A172 (cell line): ENCODE measurements around the gene TUBB. TPM values are rescaled to one million over a fixed set of nuclear protein-coding genes. Genes with fewer than 3 reads are reported as not detected.

ENCODE experiments used
- DNase-seq: peaks from one replicate; pipeline ENCODE4 v3.0.0-alpha.2; 2015; ENCODE audit warnings: low spot score
- total RNA-seq: library from RNA; depleted of rRNA; stranded (reverse); fragments of >200 nt; shearing (Covaris generic); gene quantifications from 2 replicates; pipeline ENCODE4 v1.2.3, GENCODE V29; 2014; rRNA removed

TUBB gene
- total RNA-seq = 1,118 and 1,364 TPM in 2 replicates

DNA sequence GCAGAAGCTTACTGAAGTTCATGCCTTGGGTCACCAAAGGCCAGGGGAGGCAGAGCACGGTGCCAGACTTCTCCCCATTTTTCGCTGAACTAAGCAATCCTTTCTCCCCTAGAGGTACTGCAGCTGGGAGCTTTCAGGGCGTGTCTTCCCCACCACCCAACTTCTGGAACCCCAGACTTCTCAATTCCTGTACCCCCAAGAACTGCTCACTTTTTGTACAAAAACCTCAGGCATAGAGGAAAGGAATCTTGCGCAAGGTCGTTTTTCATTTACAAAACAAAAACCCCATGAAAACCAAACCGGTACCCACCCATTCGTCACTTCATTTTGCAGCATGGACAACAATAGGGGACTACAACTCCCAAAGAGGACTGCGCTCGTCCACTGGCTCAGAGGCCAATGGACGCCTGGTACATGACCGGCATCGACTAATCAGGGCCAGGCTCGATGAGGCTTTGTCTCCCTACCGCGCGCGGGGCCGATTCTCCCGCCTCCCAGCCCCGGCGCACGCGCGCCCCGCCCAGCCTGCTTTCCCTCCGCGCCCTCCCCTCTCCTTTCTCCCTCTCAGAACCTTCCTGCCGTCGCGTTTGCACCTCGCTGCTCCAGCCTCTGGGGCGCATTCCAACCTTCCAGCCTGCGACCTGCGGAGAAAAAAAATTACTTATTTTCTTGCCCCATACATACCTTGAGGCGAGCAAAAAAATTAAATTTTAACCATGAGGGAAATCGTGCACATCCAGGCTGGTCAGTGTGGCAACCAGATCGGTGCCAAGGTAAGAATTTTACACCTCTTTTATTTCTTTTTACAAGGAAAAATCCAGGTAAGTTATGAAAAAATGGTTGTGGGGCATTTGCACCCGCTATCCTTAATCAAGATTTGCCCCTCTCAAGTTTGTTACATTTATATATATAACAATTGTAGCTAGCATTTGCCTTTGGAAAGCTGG, at the start of gene TUBB:
Gene TUBB (plus strand): TSS at position 562 of the 947 bp plus-strand sequence. CDS start 155 bp downstream, at position 717.
- DNase-seq = peak; percentile 97

DNA sequence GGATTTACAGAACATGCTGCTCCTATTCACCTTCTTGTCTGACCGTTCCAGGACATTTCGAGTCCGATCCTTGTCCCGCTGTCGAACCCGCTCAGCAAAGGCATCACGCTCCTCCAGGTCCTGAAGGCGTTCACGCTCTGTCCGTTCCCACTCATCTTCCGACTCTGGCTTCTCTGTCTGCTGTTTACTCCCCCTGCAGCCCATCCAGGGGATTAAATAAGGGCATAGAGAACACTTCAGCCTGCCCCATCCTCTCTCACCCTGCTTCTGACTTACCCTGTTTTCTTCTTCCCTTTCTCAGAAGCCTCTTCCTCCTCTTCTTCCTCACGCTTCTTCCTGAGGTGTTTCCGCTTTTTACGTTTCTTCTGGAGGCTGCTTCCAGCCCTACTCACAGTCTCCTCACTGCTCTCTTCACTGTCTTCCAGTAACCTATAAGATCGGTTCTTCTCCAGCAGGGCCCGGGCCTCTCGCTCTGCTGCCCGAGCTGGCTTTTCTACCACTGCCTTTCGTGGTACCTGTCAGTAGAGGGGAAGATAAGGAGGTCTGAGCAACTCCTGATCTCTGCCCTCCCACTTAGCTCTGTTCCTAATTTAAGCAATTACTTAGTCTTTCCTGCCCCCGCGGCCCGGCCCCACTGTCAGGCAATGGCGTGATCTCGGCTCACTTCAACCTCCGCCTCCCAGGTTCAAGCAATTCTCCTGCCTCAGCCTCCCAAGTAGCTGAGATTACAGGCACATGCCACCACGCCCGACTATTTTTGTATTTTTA, 49.2 kb upstream of the TUBB start:
- no peak for DNase-seq

DNA sequence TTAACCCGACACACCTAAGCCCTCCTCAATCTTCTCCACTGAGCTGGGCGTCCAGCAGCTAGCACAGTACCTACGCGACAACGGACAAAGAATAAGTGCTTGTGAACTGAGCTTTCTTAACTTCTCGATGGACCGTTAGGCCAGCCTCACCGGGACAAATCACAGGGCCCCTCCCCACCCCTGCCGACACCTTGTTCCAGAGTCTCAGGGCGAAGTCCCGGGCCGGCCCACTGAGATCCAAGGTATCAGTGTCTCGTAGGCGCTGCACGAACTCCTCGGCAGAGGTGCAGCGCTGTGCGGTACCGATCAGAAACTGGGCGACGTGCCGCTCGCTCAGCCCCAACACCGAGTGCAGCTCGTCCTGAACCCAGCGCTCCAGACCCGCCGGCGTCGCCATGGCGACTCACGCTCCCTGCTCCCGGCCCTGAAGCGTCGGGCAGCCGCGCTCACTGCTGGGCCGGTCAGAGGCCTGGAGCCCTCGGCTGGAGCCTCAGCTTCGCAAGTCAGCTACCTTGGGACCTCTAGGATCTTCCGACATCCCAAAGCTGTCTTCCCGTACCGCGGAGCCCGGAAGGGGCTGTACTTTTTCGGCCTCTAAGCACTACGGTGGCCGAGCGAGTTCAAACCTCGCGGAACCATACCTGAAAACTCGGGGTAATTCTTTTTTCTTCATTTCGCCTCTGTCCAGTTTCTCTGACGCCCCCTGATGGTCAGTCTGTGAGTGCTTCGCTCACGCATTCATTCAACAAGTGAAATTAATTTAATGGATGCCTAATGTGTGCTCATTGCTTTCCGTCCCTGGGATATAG, 47.5 kb upstream of the TUBB start, which contains the start of gene DHX16:
Gene DHX16 (minus strand): TSS at position 562 of the 809 bp plus-strand sequence. CDS start 165 bp downstream, at position 397.
- DNase-seq = peak; percentile 93

DNA sequence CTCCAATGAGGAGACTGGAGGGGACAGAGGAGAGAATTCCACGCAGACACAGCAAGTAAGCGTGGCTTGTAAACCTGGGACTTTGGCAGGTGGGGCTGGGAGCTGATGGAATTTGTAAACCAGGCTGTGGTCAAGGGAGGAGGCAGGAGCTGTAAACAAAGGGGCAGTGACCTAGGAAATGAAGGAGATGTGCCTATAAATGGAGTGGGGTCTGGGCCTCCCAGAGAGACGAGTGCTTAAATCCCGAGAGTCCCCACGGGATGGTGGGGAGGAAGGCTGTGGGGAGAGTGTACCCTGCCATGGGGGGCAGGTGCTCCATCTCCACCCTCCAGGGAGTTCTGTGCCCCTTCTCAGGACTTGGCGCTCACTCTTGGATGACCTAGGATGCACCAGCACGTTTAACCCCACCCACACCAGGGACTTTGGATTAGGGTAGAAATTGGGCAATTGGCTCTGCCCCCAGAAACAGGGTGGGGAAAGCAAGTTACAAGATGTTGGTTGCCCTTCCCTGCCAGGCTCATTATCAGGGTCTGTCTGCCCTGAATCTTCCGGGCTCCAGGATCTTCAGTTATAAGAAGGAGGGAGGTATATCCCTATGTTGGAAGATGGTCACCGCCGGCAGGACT, 43.4 kb upstream of the TUBB start:
- DNase-seq = no peak

DNA sequence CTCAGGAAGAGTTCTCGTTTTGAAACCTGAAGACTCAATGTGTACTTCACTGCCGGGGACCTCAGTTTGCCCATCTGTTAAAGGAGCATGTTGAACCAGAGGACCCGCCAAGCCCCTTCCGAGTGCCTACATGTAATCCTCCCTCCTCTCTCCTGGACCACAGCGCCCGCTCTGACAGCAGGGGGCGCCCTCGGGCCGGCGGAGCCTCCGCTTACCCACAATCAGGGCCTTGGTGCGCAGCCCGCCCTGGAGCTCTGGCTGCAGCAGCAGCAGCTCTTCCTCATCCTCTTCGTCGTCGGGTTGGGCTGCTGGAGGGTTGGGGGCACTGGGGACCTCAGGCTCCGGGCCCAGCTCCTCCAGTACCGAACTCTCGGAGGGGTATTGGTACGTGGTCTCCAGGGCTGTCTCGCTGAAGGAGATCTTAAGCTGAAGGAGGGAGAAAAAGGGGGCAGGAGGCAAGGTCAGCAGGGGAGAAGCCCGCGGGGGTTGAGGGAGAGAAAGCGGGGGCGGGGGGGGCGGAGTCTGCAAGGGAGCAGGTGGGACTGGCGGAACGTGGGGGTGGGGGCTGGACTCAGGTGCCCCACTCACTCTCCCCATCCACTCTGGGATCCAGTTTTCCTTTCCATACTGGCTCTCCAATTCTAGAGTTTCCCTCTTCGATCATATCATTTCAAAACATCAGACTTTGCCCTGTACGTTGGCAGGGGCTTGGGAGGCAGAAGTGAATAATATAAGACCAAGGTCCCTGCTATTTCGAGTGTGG, 41.0 kb upstream of the TUBB start:
- peak; percentile 35 for DNase-seq

DNA sequence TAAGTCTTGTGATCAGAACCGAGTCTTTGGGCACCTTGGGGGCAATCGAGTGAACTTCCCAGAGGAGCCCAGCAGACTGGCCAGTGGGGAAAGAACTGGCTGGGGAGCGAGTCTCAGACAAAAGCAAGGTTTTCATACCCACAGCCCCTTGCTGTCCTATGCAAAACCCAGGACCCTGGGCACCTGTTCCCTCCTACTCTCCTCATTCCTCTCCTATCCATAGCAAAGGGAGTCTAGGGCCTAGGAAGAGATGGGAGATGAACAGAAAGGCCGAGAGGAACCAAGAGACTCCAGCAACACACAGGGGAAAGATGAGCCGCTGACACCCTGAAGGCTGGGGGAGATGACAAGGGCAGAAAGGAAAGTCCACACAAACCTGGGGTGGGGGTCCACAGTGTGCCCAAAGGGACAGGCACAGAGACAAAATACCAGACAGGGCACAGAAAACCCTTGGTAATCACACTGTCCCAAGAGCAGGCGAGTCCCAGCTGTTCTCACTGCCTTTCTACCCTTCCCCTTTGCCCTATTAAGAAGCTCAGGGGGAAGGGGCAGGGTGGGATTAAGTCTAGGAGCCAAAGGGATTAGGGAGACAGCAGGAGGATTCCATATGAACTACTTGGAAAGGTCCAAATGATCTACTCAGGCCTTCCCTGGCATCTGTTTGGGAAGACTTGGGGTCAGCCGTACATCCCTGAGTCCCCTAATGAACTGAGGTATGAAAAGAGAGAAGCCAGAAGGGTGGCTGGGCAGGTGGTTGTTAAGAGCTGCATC, 40.2 kb upstream of the TUBB start:
- DNase-seq = no peak

DNA sequence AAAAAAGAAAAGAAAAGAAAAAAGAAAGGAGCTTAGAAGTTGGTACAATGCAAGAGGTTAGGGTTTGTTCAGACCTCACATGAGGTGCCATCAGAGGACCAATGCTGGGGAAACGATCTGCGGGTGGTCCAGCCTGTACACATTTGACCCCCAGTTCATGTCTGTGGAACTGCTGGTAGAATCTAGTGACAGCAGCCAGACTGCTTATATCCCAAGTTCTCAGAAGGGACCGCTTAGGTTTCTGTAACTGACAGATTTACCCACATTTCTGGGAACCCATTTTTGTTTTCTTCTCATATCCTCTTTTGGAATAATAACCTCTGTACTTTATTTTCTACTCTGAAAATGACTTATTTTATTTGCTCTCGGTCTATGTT, 38.4 kb upstream of the TUBB start:
- no peak for DNase-seq

DNA sequence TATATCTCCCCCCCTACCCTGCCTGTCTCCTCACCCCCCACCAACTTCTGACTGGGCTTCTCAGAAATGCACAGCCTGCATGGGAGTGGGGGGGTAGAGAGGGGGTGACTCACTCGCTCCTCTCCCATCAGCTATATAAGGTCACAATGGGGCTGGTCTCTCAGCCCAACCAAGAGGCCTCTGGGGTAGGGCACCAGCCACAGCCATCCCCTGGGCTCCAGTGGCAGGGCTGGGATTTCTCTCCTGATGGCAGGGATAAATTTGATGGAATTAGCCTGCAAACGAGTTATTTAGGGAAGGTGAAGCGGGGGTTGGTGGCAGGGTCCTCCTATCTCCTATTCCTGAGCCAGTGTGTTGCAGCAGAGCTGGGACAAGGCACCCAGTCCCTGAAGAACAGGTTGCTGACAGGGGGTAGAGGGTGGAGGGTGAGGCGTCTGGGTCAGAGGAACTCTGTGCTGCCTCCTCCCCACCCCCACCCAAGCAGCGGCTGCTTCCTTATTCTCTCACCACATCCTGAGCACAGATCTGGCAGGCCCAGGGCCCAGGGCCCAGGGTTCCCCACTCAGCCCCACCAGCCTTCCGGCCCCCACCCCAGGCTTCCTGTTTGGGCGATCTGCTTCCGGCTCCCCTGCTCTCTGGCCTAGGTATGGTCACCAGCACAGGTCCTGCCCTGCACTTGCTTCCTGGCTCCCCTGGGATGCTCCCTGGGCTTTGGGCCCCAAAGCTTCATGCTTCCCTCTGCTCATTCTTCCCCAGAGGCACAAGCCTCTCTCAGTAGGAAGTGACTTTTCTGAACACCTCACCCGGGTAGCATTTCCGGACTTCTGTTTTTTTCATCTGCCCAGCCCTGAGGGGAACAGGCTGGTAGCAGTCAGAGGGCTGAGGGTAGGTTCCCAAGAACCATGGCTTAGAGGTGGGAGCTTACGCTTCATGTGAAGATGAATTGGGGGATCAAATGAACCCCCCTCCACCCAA, 37.7 kb upstream of the TUBB start:
- peak; percentile 71 for DNase-seq

DNA sequence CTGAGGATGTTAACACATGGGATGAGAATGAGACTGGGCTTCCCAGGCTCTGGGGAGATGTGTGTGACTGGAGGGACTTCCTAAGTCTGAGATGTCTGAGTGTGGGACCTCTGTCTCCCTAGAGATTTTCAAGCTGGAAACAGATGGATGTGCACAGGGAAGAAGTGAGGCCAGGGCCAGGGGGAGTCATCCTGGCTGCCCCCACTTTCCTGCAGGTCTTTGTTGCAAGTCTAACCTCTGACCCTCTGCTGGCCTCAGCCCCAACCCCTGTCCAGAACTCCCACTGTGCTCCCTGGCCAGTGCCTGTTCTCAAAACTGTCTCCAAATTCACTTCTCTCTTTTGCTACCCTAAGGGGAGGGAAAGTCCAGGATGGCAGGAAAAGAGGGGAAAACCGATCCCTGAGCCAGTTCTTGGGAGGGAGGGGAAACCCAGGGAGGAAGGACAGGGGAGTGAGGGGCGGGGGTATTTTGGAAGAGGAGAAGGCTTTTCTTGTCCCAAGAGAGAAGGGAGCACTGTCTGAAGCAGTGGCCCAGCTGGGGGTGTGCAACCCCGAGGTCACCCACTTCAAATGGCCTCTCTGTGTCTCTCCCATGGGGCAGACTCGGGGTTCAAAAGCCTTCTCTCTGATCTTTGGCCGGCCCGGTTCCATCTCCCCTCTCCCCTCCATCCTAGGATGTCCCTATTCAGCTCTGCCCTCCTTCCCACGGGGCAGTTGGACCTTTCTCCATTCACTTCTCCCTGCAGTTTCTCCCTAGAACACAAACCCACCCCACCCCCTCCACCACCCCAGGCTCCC, 36.8 kb upstream of the TUBB start:
- DNase-seq = no peak

DNA sequence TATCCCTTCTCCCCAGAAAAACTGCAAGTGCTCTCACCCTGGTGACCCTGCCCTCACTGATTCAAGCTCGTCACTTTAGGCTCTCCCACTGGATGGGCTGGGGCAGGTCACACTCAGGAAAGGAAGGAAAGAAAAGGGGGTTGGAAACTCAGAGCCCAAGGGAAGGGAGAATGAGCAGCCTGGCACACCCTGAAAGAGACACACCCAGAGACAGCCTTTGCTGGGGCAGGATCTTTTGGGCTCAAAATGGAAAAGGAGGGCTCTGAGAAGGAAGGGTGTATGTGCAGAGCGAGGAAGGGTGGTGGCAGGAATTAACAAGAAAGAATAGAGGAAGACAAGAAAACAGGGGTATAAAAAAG, 36.2 kb upstream of the TUBB start:
- DNase-seq = no peak

DNA sequence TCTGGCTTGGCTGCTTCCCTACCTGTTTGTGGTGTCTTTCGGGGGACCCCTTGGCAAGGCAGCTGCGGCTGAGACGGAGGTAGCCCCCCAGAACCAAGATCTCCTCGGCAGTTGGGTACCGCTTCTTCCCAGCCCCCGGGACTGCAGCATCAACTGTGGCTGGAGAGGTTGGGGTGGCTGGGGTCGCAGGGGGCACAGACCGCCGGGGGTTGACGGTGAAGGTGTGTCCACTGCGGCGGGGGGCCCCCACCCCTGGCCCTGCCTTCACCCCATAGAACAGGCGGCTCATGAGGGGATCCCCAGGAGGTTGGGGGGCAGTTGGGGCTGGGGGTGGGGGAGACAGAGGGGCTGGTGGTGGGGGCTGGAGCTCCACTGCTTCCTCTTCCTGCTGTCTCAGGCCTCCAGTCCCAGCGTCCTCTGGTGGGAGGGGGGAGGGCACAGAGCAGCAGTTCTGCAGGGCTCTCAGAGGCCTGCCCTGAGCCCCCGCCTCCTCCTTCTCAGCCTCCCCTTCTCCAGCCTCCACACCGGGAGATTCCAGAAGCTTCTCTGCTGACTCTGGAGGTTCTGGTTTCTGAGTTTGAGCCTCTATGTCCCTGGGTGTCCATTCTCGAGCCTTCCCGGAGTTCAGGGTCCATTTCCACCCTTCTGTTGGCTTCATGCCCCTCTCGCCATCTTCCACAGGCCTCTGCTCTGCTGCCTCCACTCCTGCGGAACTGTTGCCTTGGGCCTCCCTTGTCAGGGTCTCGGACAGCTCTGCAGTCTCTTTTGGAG, 35.6 kb upstream of the TUBB start:
- DNase-seq = no peak

DNA sequence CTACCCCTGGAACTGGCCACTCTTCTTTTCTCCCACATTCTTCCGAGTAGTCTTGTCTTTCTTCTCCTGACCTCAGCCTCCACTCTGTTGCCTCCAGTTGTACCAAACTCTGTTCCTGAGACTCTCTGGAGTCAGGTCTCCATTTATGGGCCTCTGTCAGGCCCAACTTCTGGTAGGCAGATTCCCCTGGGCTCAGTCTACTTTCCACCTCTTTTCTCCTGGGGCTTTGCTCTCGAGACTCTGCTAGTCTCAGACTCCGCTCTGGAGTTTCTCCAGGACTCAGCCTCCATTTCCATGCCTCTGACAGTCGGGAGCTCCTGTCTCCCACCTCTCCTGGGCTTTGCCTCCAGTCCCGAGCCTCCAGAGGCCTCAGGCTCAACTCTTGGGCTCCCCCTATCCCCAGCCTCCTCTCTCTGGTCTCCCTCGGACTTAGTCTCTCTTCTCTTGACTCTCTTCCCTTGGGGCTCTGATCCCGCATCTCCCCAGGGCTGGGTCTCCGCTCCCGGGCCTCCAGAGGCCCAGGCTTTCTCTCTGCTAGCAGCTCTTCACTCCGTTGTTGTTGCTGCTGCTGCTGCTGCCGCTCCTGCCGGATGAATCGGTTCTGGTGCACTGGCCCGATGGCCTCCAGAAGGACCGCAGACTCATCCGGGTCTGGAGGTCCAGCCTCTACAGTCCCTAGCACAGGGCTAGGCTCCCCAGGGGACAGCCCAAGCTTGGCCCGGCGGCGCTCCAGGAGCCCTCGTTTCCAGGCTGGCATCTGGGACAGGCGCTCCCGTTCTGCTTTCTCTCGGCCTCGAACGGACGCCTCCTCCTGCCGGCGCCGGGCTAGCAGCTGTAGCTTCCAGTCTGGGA, 34.8 kb upstream of the TUBB start:
- no peak for DNase-seq

DNA sequence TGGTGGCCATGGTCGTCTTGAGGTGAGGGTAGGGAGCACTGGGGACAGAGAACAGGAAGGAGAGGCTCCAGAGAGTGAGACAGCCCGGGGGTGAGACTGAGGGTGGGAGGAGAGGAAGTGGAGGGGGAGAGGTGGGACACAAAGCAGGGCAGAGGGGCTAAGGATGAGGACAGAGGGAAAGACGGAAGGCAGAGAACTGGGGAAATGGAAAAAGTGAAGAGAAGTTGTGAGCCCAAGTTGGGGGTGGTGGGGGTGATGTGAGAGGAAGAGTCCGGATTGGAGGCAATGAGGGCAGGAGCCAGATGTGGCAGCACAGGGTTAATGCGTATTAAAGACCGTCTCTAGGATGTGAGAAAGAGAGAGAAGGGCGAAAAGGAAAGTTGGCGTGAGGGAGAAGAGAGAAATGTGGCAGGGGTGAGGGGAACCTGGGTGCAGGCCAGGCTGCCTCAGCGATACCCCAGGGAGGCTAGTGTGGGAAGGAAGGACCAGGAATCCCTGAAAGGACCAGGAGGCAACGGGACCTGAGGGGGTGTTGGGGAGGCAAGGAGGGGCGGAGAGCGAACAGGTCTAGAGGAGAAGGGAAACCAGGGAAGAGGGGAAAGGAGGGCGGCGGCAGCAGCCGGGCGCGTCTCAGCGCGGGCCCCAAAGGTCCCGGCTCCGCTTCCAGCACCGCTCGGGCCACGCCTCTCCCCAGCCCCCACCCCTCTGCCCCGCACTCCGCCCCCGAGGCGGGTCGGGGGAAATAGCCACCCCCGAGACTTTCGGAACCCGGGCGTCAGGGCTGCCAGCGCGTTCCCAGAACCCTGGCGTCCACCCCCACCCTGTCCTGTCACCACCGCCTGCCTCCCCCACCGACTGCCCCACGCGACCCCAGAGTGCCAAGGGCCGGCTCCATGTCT, 33.9 kb upstream of the TUBB start, which contains the start of gene PPP1R18:
Gene PPP1R18 (minus strand): TSS at position 637 of the 899 bp plus-strand sequence. CDS start 627 bp downstream, at position 10.
- DNase-seq = peak; percentile 52

DNA sequence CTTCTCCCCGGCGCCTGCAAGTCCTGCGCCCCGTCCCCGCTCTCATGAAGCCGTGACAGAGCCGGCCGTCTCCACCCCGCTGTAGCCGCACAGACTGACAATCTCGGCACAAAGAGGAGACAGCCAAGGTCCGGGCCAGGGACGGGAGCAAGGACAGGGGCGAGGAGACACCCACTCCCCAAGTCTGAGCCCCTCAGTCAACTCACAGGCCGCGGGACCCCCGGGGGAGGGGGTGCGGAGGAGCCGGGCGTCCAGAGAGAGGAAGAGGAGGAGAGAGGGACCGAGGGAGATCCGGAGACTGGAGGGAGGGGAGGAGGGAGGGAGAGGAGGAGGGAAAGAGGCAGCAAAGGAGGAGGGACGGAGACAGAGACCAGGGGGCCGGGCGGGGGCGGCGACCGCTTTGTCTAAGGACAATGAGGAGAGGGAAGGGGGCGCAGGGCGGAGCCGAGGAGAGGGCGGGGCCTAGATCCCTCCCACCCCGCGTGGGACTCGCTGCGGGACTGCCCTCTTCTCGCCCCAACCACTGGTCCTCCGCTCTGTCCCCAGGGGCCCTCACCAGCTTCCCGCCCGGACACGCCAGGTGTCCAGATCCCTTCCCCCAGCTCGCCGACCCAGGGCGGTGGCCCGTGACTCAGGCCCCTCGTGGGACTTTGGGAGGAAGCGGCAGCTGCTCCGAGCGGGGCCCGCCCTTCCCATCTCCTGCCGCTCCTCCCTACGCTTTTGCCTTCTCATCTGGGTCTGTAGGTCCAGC, 33.1 kb upstream of the TUBB start:
- peak; percentile 98 for DNase-seq
